GM08714 (cell line): ENCODE data around the gene SDCCAG8.

Experiments used
- H3K4me3 ChIP-seq: fragments of 200-500 bp; sonication (Bioruptor generic); 2 replicates; pipeline ENCODE4 v1.5.1; 2014; ENCODE audit warnings: mild to moderate bottlenecking, low read length, inconsistent platforms
- ZNF274 ChIP-seq: IDR thresholded peaks from 2 replicates; pipeline ENCODE4 v1.6.1; 2012; ENCODE audit warnings: mild to moderate bottlenecking, low read depth, low read length

The SDCCAG8 gene

DNA sequence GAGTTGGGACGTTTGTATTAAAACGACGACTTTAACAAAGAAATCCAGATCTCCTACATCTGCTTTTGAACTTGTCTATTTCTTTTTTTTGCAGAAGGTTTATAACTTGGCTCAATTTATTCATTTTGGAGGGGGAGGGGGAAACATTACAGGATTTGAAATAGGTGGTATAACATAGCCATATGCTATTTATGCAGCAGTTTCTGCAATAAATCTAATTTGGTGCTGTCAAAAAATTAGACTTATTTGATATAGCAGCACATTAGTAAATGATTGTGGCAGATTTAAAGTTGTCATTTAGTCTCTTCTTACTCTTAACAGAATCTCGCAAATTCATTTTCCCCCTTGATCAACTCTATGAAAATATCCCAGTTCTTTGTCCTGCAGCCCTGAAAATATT is 138.2 kb downstream of the SDCCAG8 start:
- TF ChIP-seq ZNF274 = no peak
- H3K4me3 ChIP-seq = no peak overlapping the region

DNA sequence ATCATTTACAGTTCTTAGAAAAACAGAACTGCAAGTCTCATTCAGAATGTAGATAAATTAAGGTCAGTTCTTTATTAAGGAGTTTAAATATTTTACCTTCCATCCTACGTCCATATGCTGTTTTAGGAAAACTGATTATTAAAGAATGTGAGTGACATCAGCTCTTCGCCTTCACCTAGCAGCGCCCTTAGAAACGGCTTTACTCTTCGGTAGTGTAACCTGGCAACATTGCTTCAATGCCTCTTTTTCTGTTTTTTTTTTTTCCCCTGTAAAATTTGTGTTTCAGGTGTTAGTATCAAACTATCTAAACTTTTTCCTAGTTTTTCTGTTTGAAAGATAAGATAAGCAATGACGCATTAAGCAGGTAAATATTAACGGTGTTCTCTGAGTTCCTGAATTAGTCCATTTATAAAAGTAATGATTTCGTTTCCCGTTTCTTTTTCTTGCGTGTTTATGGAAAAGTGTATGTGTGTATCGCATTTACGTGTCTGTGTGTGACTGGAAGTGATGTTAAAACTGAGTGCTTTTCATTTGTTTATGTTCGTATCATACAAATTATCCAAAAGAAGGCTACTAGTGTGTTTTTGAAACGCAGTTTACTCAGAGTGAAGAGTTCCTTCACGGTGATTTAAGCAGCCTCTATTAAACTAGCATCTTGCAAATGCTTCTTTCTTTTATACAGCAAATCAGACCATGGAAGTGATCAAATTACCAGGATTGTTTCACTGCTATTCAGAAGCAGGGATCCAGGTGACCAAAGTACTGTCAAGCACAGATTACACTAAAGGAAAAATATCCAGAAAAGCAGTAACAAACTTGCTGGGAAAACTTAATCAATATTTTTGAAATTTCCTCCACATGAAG is 139.0 kb downstream of the SDCCAG8 start:
- H3K4me3 ChIP-seq = no peak overlapping the region
- no peak for TF ChIP-seq ZNF274

DNA sequence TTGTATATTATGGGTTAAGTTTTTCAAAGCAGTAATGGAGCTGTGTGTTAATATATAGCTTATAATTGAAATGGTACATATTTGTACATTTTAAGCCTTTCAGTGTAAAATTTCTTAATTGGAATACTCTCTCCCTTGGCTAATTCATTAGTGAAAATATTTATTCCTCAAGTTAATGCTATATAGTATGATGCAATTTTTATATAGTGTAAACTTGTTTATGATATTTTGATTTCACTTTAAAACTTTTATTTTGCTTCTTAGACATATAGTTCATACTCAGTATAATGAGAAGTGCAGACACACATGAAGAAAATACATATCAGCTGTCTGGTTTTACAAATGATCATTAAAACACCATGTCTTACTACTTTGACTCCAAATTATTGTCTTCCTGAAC is 140.6 kb downstream of the SDCCAG8 start:
- TF ChIP-seq ZNF274 = no peak
- H3K4me3 ChIP-seq = no peak overlapping the region

DNA sequence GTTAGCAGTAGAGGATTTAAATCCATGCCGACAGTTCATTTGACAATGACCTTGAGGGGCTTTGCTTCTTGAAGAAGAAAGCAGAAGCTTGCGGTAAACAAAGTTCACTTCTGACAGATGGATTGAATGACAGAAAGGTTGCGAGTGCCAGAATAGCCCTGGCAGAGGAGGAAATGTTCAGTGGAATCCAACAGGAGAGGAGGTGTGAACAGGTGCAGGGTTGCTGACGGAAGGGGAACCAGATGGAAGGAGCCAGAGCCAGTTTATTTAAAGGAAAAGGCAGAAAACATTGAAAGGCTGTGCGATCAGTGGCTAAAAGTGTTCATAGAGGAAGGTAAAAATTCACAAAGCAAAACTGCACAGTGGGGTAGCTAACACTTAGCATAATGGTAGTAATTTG is 141.0 kb downstream of the SDCCAG8 start:
- TF ChIP-seq ZNF274 = no peak
- H3K4me3 ChIP-seq = no peak overlapping the region

DNA sequence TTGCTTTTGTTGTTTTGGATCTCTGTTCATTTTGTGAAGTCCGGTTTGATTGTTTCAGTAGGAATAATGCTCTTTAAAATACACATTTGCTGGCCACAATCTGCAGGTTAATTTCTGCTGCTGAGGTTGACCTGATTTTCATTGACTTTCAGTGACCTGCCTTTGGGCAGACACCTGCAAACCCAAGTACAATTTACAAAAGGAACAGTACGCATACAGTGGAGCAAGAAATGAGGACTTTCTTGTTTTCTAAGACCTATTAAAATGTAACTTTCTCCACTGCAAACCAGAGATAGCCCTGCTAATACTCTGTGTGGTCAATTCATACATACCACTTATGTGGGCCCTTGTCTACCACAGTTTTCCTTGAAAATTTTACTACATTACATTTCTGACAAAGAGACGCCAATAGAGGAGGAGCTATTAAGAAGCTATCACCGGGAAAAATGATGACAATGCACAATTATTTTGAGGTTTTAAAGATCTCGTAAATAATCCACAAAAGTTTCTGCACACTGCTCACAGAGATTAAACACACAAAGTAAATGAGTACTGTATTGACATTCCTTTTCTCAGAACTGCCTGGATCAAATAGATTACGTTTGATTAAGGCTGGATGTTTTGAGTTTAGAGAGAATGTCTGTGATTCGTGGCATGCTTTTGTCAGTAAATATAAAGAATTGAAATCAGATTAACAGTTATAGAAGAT is 141.9 kb downstream of the SDCCAG8 start:
- H3K4me3 ChIP-seq = no peak overlapping the region
- no peak for TF ChIP-seq ZNF274

DNA sequence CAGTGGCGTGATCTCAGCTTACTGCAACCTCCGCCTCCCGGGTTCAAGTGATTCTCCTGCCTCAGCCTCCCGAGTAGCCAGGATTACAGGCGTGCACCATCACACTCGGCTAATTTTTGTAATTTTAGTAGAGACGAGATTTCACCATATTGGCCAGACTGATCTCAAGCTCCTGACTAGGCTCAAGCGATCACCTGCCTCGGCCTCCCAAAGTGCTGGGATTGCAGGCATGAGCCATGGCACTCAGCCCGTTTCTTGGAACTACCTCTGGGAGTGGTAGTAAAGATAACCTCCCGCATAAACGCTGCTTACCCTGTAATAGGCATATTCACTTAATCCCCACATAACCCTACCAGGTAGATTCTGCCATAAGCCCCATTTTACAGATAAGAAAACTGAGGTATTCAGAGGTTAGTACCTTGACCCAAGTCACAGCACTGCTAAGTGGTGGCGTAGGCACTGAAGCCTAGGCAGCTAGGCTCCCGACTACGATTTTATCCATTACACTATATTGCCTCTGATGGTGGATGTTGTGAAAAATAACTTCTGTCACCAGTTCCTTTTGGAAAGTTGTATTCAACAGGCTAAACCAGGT is 143.8 kb downstream of the SDCCAG8 start:
- no peak overlapping the region for H3K4me3 ChIP-seq
- TF ChIP-seq ZNF274 = no peak

DNA sequence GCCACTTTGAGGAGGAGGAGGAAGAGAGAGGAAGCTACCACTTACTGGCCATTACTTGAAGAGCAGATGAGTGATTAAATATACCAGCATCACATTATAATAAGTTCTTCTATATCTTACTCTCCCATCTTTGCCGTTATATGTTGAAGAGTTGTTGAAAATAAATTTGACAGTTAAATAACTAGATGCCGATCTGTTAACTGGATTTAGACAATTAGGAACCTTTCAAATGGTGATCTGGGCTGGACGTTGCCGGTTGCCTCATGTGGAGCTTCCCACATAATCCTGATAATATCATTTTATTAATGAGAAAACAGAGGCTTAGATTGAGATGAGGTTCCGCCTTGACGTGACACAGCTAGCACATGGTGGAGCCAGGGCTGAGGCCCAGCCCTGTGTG is 147.0 kb downstream of the SDCCAG8 start:
- no peak overlapping the region for H3K4me3 ChIP-seq
- TF ChIP-seq ZNF274 = no peak

DNA sequence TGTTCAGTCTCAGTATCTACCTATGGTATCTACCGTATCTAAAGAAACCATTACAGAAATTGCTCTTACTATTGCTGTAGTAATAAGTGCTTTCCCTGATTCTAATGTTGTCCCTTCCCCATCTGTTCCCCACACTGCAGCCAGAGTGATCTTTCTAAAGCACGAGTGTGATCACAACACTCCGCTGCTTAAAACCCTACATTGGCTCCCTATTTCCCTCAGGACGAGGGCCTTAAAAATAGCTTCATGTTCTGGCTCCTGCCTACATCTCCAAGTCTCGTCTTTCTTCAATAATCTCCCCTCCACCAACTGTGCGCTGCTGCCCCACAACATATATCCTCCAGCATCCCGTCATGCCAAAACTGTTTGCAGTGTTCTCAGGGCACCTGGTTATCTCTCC is 150.6 kb downstream of the SDCCAG8 start:
- H3K4me3 ChIP-seq = no peak overlapping the region
- no peak for TF ChIP-seq ZNF274

DNA sequence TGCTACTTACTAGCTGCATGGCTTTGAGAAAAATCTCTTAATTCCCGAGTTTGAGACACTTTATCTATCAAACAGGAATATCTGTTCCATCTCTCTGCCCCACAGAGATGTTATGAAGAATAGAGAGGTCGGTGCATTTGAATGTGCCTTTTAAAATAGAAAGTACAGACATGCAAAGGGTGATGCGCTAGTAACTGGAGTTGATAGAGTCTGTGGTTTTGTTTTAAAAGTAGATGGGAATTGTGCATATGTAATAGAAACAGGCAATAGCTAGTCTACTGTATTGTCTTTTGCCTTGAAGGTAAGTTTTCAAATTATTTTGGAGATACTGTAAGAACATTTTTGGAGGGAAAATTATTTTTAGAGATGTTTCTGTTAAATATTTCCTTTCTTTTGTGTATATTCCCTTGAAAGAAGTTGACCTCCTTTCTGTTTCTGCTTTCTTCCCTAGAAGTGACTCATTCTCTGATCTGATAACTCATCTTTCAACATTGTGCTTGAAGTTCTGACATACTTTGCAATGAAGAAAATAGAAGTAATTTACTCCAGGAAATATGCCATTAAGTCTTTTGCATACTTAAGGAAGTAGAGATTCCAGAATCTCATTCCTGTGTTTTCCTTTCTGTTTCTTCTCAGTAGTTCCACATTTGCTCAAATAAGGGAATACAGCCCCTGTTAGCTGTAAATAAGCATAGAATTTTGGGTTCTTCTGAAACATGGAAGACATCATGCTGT is 151.6 kb downstream of the SDCCAG8 start:
- no peak for TF ChIP-seq ZNF274
- no peak overlapping the region for H3K4me3 ChIP-seq

DNA sequence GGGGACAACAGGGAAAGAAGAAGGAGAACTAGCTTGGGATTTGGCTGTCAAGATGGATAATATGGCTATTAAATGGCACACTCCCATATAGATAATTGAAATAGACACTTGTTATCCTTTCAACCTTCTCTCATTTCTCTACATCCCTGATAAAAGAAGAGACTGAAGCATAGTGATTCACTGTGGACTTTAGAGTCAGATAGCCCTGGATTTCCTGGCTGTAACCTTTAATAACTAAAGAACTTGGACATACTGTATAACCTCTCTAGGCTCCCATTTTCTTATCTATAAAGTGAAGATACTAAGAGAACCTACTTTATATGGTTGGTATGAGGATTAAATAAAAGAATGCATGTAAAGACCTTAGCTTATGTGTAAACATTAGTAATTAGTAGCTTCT is 152.6 kb downstream of the SDCCAG8 start:
- TF ChIP-seq ZNF274 = no peak
- H3K4me3 ChIP-seq = no peak overlapping the region

DNA sequence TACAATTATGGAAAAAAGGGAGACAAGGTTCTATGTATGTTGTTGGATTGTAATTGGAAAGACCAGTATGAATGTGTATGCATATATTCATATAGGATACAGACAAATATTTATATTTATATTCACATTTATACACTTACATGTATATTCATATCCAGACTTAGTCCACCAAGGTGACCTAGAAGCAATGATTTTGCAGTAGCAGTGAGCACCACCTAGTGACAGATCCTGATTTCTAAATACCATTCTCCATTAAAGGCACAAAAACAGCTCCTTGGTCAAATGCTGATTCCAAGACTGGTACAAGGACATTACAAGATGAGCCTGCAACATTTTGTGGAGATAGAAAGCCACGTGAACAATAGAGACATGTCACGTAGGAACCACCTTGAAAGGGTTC is 153.4 kb downstream of the SDCCAG8 start:
- H3K4me3 ChIP-seq = no peak overlapping the region
- no peak for TF ChIP-seq ZNF274

DNA sequence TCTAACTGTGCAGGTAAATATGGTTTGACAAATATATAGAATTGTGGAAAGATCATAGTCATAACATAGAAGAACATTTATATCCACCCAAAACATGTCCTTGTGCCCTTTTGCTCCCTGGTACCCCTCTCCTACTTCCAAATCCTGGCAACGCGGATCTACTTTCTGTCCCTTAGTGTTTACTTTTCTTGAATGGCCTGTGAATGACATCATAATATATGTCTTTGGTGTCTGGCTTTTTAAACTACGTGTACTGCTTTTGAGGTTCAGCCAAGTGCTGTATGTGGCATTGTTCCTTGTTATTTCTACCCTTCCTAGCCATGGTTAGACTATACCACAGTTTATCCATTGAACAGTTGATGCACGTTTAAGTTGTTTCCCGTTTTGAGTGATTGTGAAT is 155.6 kb downstream of the SDCCAG8 start:
- TF ChIP-seq ZNF274 = no peak
- H3K4me3 ChIP-seq = no peak overlapping the region

DNA sequence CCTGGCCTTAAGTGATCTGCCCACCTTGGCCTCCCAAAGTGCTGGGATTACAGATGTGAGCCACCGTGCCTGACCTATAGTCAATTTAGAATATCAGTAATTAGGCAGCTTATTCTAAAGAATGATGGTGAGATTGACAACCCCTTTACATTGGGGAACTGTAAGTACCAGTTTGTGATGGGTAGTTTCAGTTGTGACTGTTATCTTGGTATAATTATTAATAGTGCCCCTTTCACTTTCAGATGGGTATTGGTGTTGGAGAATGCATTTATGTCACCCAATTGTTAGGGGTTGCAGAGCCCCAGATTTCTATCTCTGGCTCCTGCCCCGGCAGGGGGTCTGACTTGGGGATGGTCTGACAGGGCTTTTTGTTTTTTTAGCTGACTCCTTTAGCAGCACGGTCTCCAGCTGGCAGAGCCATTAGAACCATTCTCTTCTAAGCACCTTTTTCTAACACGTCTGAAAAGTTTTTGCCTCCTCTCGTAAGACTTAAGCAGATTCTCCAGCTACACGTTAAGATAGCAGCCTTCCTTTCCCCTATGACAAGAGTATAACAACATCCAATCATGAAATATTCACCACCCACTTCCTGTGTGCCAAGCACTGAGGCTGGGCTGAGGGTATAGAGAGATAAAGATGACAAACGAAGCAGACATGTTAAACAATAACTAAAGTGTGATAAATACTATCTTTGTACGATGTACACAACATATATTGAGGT is 157.8 kb downstream of the SDCCAG8 start:
- no peak overlapping the region for H3K4me3 ChIP-seq
- TF ChIP-seq ZNF274 = no peak

DNA sequence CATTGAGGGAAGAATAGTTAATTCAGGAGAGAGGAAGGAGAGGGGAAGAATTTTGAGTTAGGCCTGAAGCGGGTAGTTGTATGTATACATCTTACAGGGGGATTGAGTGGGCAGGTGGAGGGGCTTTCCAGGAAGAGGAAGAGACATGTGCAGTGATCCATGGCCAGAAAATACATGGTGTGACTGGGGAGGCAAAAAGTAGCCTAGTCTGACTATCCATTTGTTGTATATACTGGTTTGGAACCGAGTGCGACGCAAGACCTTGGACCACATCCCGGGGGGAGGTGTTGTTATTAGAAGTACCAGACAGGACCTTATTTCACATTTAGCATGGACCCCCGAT is 158.3 kb downstream of the SDCCAG8 start:
- no peak for TF ChIP-seq ZNF274
- no peak overlapping the region for H3K4me3 ChIP-seq
